HepG2 (cell line): ENCODE measurements around the gene ABCC5.

Source experiments
- BRCA1 ChIP-seq: sonication (generic); formaldehyde crosslinking; IDR thresholded peaks from 2 replicates; pipeline ENCODE4 v1.4.0; 2020; ENCODE audit warnings: missing genetic modification reagents
- CTCF ChIP-seq: sonication (generic); formaldehyde crosslinking; IDR thresholded peaks from 2 replicates; pipeline ENCODE4 v1.5.0; 2020; ENCODE audit warnings: mild to moderate bottlenecking, missing genetic modification reagents, moderate library complexity
- KDM1A ChIP-seq: IDR thresholded peaks from 2 replicates; pipeline ENCODE4 v1.6.1; 2016; ENCODE audit warnings: missing compliant biosample characterization
- NCOR1 ChIP-seq: fragments of 200-600 bp; sonication (generic); IDR thresholded peaks from 2 replicates; pipeline ENCODE4 v1.7.0; 2017; ENCODE audit warnings: antibody characterized with exemption, low read length, borderline replicate concordance
- SIN3A ChIP-seq: IDR thresholded peaks from 2 replicates; pipeline ENCODE4 v1.6.1; 2011; ENCODE audit warnings: low read depth, mild to moderate bottlenecking, control low read depth, low read length, borderline replicate concordance
- SRF ChIP-seq: IDR thresholded peaks from 2 replicates; pipeline ENCODE4 v1.6.1; 2011; ENCODE audit warnings: mild to moderate bottlenecking, low read depth, low read length, moderate library complexity
- TBP ChIP-seq: sonication (generic); formaldehyde crosslinking; IDR thresholded peaks from 2 replicates; pipeline ENCODE4 v1.5.0; 2020; ENCODE audit warnings: missing genetic modification reagents
- ZSCAN30 ChIP-seq: sonication (generic); formaldehyde crosslinking; IDR thresholded peaks from 2 replicates; pipeline ENCODE4 v1.5.0; 2020; ENCODE audit warnings: mild to moderate bottlenecking, missing genetic modification reagents
- TF ChIP-seq, protein P1 (sequence below): conservative IDR thresholded peaks from 2 replicates; pipeline ENCODE4 v1.6.1; 2018; ENCODE audit warnings: missing genetic modification reagents

DNA sequence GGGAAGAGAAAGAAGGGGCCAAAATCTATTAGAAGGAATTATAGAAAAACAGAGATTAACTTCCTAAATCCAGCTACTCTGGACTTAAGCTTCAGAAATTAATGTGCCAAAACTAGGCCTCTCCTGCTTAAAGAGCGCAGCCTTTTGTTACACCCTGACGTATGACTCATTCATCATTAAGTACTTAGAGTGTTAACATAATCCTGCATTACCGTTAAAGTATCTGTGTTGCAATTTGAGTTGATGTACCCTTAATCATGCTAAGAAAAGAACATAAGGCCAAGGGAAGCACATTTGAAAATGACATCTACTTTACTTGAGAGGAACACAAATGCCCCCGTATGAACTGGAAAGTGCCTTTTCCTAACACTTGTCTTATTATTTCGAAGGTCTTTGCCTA is 21.7 kb upstream of the ABCC5 start:
- TF ChIP-seq KDM1A (CRISPR knock-in tag): no peak
- no peak for TF ChIP-seq TBP (CRISPR knock-in tag)
- TF ChIP-seq ZSCAN30 (CRISPR knock-in tag): no peak
- TF ChIP-seq CTCF (CRISPR knock-in tag): no peak
- no peak for TF ChIP-seq NCOR1
- TF ChIP-seq, protein P1, sequence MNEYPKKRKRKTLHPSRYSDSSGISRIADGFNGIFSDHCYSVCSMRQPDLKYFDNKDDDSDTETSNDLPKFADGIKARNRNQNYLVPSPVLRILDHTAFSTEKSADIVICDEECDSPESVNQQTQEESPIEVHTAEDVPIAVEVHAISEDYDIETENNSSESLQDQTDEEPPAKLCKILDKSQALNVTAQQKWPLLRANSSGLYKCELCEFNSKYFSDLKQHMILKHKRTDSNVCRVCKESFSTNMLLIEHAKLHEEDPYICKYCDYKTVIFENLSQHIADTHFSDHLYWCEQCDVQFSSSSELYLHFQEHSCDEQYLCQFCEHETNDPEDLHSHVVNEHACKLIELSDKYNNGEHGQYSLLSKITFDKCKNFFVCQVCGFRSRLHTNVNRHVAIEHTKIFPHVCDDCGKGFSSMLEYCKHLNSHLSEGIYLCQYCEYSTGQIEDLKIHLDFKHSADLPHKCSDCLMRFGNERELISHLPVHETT (CRISPR knock-in tag): no peak
- no peak for TF ChIP-seq BRCA1 (CRISPR knock-in tag)
- TF ChIP-seq SRF: no peak
- no peak for TF ChIP-seq SIN3A
